Cardiac muscle cell (in vitro differentiated cells and primary cell): ENCODE data around the gene KIF26B. TPM values are rescaled to one million over a fixed set of nuclear protein-coding genes. Genes with fewer than 3 reads are reported as not detected.

Experiments used
- DNase-seq, 2 donors: peaks; one replicate each; pipeline versions ENCODE4 v3.0.0 to v3.0.0-alpha.2; 2010 to 2017; ENCODE audit warnings: low read depth in 1 of 2, low spot score in 1 of 2
- H3K27ac ChIP-seq: fragments of 200-600 bp; sonication (generic); 2 replicates; pipeline ENCODE4 v1.5.1; 2016
- H3K27me3 ChIP-seq: fragments of 200-600 bp; sonication (generic); 2 replicates; pipeline ENCODE4 v1.6.0; 2016; ENCODE audit warnings: control low read depth
- H3K36me3 ChIP-seq: fragments of 200-600 bp; sonication (generic); 2 replicates; pipeline ENCODE4 v1.5.1; 2016; ENCODE audit warnings: control low read depth
- H3K4me1 ChIP-seq: fragments of 200-600 bp; sonication (generic); 2 replicates; pipeline ENCODE4 v1.8.1; 2017; ENCODE audit warnings: low read depth, mild to moderate bottlenecking, mixed run types
- H3K4me3 ChIP-seq: fragments of 200-600 bp; sonication (generic); 2 replicates; pipeline ENCODE4 v1.5.1; 2016; ENCODE audit warnings: mild to moderate bottlenecking
- H3K9me3 ChIP-seq: fragments of 200-600 bp; sonication (generic); 2 replicates; pipeline ENCODE4 v1.5.1; 2017; ENCODE audit warnings: low read depth, mild to moderate bottlenecking, control low read depth
- polyA plus RNA-seq: library from polyadenylated mRNA; unstranded; fragments of >200 nt; fragmentation: Nextera tagmentation; extraction: Ambion mirVana; gene quantifications from 2 replicates; pipeline ENCODE4 v1.2.1, GENCODE V29; 2016
- total RNA-seq: library from RNA; depleted of rRNA; stranded (reverse); fragments of >200 nt; gene quantifications from 2 replicates; pipeline ENCODE4 v1.2.3, GENCODE V29; 2016
- TF ChIP-seq, protein P1 (sequence below): IDR thresholded peaks from 2 replicates; pipeline ENCODE4 v1.5.1; 2012; ENCODE audit warnings: low read depth, mild to moderate bottlenecking, low read length

KIF26B gene
- total and polyA plus RNA-seq, 2 experiments from 2014 or later: 58.9 to 177 TPM

DNA sequence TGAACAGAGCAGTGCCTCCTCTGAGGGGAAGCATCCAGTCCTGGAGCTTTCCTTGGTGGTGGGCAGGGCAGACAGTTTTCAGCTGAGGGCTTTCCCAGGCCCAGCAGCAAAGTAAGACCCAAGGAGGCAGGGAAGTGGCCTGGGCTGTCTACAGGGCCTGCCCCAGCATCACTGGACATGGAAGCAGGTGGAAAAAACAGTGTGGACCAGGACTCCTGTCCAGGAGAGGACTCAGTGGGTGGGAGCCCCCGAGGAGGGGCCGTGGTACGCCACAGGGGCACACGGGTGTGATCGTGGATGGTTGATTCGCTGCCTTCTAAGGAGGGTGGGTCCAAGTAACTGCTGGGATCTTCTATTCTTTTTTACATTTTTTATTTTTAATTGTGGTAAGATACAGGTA lies 387.6 kb downstream of the KIF26B start:
- H3K4me1 ChIP-seq: peaks cover 13% of the 10 kb centered on the region
- TF ChIP-seq, protein P1, sequence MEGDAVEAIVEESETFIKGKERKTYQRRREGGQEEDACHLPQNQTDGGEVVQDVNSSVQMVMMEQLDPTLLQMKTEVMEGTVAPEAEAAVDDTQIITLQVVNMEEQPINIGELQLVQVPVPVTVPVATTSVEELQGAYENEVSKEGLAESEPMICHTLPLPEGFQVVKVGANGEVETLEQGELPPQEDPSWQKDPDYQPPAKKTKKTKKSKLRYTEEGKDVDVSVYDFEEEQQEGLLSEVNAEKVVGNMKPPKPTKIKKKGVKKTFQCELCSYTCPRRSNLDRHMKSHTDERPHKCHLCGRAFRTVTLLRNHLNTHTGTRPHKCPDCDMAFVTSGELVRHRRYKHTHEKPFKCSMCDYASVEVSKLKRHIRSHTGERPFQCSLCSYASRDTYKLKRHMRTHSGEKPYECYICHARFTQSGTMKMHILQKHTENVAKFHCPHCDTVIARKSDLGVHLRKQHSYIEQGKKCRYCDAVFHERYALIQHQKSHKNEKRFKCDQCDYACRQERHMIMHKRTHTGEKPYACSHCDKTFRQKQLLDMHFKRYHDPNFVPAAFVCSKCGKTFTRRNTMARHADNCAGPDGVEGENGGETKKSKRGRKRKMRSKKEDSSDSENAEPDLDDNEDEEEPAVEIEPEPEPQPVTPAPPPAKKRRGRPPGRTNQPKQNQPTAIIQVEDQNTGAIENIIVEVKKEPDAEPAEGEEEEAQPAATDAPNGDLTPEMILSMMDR: no peak
- no peak for DNase-seq
- H3K9me3 ChIP-seq: no peaks in the 10 kb centered on the region
- H3K4me3 ChIP-seq: no peak overlapping the region
- H3K36me3 ChIP-seq: peaks cover 23% of the 10 kb centered on the region
- H3K27ac ChIP-seq: peak overlapping the region; percentile 55
- H3K27me3 ChIP-seq: no peaks in the 10 kb centered on the region

DNA sequence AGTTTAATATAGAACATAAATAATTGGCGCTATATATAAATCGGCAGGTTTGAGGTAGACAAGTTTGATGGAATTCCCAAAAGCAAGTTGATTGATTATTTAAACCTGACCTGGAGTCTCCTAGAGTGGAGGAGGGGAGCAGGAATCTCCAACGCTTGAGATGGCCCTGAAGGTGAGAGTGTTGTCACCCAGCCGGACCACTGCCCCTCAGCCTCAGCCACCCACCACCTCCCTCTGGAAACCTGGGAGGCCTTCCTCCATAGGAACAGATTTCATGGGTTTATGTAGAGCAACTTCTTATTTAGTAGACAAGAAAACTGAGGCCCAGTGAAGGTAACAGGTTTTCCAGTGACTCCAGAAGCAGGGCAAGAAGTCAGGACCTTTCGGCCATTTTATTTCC lies 389.5 kb downstream of the KIF26B start:
- H3K36me3 ChIP-seq: peaks cover 23% of the 10 kb centered on the region
- no peaks in the 10 kb centered on the region for H3K9me3 ChIP-seq

DNA sequence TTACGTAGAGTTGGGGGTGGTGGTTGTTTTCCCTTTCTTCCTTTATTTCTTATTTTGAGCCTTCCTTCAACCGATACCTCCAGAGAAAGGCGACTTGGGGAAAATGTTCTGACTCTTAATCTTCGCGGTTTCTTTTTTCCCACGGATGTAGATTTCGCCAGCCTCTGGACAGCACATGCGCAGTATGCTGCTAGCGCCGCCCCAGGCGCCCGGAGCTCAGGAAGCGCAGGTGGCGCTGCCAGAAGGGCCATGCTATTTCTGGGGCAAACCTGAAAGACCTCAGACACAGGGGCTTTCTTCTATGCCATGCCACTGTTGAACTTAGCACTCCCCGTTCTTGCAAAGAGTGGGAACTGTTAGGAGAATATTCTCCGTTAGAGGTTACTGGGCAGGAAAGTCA lies 392.1 kb downstream of the KIF26B start:
- no peaks in the 10 kb centered on the region for H3K4me1 ChIP-seq
- H3K4me3 ChIP-seq: no peak overlapping the region
- no peaks in the 10 kb centered on the region for H3K9me3 ChIP-seq
- H3K36me3 ChIP-seq: peaks cover 11% of the 10 kb centered on the region
- peak overlapping the region; percentile 20 for H3K27ac ChIP-seq
- TF ChIP-seq, protein P1: no peak
- no peak for DNase-seq
- H3K27me3 ChIP-seq: no peaks in the 10 kb centered on the region

More for the DNA sequence above, 389.5 kb downstream of the KIF26B start:
- Histone ChIP-seq H3K4me1 (peaks cover 9% of the 10 kb centered on the region), H3K27me3 (no peaks in the 10 kb centered on the region), H3K4me3 (no peak overlapping the region), H3K27ac (no peak overlapping the region)
- TF ChIP-seq, protein P1: no peak
- no peak for DNase-seq

DNA sequence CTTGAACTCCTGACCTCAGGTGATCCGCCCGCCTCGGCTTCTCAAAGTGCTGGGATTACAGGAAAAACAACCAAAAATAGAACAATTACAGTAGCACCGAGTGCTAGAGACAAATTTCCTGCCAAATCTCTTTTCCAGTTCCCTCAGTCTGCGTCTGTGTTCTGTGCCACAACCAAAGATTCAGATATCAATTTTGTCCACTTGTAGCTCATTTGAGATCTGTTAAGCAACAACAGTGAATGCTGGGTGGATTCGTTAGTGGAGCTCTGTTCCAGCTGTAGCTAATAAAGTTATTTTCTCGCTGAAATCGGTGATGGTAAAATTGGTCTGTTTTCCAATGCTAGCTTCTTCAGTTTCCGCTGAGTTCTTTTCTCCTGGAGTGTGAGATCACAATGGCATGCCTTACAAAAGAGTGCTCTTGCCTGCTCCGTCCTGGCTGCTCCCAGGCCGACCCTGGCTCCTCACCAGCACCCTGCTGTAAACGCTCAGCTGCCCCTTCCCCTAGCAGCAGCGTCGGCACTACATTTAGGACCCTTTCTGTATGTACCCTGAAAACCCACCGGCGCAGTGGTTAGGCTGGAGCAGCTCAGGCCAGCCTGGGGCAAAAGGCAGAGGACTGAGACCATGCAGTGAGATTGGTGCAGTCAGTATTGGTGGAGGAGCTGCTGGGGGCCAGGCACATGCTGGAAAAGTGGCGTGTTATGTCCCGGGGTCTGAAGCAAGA lies 395.4 kb downstream of the KIF26B start:
- peaks cover 4% of the 10 kb centered on the region for H3K4me1 ChIP-seq
- H3K9me3 ChIP-seq: no peaks in the 10 kb centered on the region
- H3K27me3 ChIP-seq: no peaks in the 10 kb centered on the region
- TF ChIP-seq, protein P1: no peak
- peak overlapping the region; percentile 69 for H3K27ac ChIP-seq
- peaks cover 2% of the 10 kb centered on the region for H3K36me3 ChIP-seq
- DNase-seq: no peak
- H3K4me3 ChIP-seq: no peak overlapping the region

DNA sequence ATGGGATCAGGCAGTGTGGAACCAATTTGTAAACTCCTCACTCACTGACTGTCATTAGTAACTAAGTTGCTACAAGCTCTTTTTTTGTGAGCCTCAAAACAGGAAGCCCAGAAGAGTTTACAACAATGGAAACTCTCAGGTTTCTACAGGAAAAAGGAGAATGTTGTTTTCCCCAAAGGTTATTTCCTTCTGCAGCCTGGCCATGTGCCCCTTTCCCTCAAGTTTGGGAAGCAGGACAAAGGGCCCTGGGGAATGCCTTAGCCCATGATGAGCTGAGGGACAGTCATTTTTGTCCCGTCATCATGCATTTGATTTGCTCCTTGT lies 395.9 kb downstream of the KIF26B start:
- Histone ChIP-seq H3K4me3 (no peak overlapping the region), H3K27ac (peak overlapping the region; percentile 69), H3K9me3 (no peaks in the 10 kb centered on the region), H3K36me3 (peaks cover 2% of the 10 kb centered on the region), H3K4me1 (peaks cover 4% of the 10 kb centered on the region), H3K27me3 (no peaks in the 10 kb centered on the region)
- DNase-seq: no peak
- TF ChIP-seq, protein P1: no peak
